Fibroblast of the conjunctiva (primary cell): ENCODE results near the gene GRM3.

Experiments
- DNase-seq: peaks from one replicate; pipeline ENCODE4 v3.0.0-alpha.2; 2010; ENCODE audit warnings: low read depth

The GRM3 gene

GRCh38 chr7:86788948-86789347 is 145.2 kb downstream of the GRM3 start:
- DNase-seq: no peak

DNA sequence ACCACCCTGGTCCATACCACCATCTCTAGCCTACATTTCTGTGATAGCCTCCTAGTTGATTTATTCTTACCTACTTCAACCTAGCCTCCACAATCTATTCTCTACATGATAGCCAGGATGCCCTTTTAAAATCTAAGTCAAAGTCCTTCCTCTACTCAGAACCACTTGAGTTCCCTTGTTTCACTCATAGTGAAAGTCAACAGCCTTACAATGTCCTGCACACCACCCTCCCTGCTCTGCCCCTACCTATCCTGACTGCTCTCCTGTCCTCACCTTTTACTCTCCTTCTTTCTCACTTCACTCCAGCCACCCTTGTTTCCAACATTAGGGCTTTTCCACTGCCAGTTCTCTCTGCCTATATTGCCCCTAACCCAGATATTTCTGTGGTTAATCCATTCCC is 146.7 kb downstream of the GRM3 start:
- no peak for DNase-seq

DNA sequence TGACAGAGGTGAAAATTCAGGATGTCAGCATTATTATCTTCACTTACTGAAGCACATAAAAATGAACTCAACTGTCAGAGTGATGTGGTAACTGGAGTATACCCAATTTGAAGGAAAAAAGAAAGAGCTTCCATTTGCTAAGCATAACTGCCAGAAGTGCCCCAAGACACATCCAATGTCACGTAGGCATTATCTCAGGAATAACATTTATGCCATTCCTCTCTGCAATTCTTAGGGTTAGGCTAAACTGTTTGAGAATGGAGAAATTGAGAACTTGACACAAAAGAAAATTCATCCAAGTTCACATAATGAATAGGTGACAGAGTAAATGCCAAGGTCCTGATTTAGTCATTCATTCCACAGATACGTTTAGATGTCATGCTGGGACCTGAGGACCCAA is 148.6 kb downstream of the GRM3 start:
- DNase-seq: no peak

DNA sequence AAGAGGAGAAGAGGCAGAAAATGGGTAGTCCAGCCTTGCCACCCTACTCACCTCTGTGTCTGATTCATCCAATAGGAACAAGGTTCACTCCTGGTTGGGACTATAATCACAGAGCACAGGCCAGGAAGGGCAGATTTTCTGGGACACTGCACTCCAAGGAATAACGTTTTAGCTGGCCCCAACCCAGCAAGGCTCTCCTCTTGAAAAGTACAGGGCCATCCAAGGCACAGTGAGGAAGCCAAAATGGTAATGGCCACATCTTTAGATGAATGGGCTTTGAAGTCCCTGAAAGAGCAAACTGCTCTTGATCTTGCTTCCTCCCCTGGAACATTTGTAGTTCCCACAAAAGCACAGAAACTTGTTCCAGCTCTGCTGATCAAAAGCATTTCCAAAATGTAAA is 149.4 kb downstream of the GRM3 start:
- no peak for DNase-seq

DNA sequence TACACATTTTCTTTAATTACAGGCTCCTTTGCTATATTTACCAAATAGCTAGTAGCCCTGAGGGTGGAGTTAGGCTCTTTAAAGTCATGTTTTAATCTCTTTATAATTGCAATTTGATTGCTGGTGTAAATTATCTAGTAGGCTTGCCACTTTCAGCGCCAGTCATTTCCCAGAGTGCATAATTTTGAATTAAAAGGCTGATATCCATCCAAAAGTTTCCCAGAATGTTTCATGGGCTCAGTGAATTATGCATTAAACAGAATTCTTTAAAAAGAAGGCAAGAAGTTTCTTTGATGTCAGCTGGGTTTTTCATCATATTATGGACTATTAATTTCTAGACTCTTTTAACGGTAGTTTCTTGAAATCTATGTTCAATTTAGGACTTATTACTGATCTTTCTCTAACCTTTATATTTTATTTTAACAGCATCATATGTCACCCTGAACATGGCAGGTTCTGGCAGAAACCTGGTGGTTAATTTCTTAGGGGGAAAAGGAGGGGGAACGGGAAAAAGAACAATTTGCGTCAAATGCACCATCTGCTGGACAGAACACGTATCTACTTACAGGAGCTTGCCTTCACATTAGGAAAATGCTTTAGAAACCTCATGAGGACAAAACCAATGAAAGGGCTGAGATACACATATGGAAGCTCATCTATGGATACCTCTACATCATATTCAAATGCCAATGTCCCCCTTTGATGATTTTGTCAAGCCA is 171.1 kb downstream of the GRM3 start:
- no peak for DNase-seq

DNA sequence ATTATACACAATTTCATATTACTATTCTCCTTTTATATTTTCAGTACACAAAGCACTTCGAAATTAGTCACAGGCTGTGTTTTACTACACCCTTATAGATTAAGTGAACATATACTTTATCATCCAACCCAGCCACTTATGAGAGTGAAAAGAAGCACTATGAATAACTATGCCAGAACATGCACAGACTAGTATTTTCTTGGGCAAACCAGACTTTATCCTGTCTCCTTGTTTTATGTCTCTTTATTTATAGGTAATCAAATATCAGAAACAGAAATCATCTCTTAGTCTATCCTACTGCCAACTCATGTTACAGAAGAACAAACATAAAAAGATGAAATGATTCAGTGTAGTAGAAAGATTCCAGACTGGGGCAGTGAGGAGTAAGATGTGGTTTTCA is 171.8 kb downstream of the GRM3 start:
- no peak for DNase-seq

GRCh38 chr7:86818903-86819302 is 175.2 kb downstream of the GRM3 start:
- DNase-seq: no peak

DNA sequence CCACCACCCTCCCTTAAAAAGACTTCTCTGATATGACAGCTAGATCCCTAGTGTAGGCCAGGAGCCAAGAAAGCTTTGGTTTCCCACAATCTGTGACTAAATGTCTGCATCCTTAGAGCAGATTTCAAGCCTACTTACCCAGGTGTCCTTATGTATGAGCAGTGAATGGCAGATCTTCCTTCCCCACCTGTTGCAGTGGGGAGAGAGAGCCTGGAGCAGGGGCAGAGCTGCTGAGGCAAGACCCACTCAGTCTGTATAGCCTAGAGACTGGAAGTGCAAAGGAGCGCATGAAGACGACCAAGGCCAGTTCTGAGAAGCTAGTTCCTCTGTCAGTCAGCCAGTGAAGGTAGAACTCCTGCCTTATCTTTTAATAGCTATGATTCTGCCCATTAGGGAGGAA is 180.1 kb downstream of the GRM3 start:
- no peak for DNase-seq

DNA sequence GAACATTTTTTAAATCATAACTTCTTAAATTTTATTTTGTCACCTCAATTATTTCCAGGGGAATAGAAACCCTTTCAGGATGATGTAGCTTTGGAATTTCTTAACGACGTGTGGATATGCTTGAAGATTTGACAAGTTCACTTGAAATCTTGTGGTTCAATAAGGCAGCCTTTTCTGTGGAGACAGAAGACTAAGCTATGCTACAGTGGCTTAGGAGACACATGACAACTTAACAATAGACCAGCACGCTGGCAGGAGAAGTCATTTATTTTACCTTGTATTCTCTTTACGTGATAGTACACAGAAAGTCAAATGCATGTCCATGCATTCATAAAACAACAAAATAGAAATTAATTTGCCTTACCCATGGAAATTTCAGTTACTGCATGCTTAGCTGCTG is 181.6 kb downstream of the GRM3 start:
- no peak for DNase-seq

DNA sequence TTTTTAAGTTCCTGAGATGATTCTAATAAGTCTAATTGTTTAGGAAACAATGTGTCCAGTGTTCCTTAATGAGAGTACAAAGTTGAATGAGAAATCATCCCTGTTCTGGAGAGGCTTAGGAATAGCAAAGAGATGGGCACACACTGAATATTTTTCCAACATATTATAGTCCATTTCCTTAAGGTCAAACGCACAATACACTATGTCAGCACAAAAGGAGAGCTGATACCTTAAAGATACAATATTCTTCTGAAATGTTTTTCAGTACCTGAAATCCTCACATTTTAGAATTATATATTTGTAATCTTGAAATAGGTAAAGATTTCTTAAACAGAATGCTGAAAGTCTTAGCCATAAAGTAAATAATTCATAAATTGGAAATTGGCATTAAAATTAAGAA is 183.2 kb downstream of the GRM3 start:
- DNase-seq: no peak

DNA sequence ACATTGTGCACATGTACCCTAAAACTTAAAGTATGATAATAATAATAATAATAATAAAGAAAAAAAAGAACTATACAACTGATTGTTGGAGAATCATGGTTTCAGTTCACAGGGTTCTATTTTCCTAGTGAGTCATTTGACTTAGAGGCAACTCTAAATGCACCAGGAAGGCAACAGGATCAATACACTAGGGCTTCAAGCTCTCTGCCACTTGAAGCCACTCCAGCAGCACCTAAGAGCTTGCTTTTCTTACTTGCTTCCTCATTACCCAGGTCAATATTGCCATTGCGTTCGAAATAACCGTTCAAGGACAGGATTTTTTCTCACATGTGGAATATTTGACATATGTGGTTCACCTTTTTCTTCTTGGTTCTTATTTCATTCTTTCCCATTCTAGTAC is 189.7 kb downstream of the GRM3 start:
- DNase-seq: no peak

GRCh38 chr7:86837235-86837634 is 193.5 kb downstream of the GRM3 start:
- DNase-seq: no peak

DNA sequence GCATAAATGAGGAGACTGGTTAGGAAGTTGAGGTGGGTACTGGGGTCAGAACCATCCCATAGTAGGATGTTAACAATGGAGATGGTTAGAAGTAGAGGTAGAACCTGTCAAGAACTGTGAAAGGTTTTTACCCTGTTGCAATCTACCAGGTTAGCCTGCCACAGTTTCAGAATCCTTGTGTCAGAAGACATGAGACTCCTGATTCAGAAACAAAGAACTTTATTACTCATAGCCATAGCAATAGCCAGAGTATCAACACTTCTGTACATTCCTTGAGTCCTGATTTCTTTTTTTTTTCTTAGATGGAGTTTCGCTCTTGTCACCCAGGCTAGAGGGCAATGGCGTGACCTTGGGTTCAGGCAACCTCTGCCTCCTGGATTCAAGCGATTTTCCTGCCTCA is 200.9 kb downstream of the GRM3 start:
- DNase-seq: no peak

DNA sequence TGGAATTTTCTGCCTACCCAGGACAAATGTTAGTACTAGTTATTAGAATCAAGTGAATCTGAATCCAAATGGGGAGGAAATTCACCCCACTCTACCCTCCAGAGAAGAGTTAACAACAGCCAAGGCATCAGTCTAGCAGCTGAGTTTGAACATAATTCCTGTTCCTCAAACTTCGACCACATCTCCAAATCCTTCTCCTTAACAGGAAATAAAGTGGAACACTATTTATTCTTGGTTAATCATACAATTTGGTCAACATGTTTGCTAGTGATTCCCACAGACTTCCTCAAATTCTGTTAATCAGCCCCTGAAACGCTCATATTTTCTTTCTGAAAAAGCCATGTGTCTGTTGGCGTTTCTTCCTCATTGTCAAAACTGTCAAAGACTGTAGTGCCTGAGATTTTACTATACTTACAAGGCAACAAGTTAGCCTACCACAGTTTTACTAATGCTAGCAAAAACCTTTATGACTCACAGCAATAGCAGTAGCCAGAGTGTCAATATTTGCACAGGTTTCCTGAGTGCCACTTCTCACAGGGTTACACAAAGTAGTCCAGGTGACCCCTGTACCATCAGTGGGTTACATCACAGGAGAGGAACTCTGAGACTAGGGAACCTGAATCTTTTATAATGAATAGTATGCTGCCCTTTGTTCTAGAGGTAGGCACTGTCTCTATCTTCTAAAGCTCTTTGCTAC is 202.9 kb downstream of the GRM3 start:
- DNase-seq: no peak

- no peak for DNase-seq
Observed at GRCh38 chr7:86848226-86848625, 204.5 kb downstream of the GRM3 start.

GRCh38 chr7:86851566-86851965 is 207.9 kb downstream of the GRM3 start:
- DNase-seq: no peak

GRCh38 chr7:86863452-86863851 is 219.7 kb downstream of the GRM3 start:
- DNase-seq: no peak

- DNase-seq: no peak
Observed at GRCh38 chr7:86867163-86867762, 223.6 kb downstream of the GRM3 start.

GRCh38 chr7:86876146-86876545 is 232.4 kb downstream of the GRM3 start:
- no peak for DNase-seq

- no peak for DNase-seq
Observed at GRCh38 chr7:86884152-86884551, 240.4 kb downstream of the GRM3 start.

DNA sequence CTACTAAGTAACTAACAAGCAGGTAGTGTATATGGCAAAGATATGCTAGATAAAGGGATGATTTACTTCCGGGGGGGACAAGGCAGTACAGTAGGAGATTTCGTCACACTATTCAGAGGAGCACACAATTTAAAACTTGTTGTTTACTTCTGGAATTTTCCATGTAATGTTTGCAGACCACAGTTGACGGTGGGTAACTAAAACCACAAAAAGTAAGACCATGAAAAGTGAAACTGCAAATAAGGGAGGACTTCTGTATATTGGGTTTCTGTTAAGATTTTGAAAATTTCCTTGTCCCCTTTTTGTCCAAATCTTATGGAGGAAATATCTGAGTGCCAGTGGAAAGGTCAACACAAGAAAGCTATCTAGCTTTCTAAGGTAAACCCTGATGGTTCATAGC is 245.8 kb downstream of the GRM3 start:
- no peak for DNase-seq

DNA sequence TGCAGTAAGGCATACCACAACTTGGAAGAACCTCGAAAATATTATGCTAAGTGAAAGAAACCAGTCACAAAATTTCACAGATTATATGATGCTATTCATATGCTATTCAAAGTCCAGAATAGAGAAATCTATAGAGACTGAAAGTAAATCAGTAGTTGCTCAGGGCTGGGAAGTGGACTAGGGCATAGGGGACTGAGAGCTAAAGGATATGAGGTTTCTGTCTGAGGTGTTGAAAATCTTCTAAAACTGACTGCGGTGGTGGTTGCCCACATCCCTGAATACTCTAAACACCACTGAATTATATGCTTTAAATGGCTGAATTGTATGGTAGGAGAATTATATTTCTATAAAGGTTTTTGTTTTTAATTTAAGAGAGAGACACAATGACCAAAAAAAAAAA is 254.5 kb downstream of the GRM3 start:
- no peak for DNase-seq

GRCh38 chr7:86900886-86901285 is 257.2 kb downstream of the GRM3 start:
- no peak for DNase-seq
